Stimulated activated CD4-positive, alpha-beta T cell treated with anti-CD3 and anti-CD28 coated beads, TNF-alpha, amount 100 ng/mL, for 1 hour (primary cell): ENCODE measurements around the gene BCL2L15.
A peak's percentile ranks its signal among the peaks of the same experiment; 100 is the strongest.

Experiments used
- DNase-seq, 3 donors: peaks; one replicate each; pipeline ENCODE4 v3.0.0-alpha.2; 2020; ENCODE audit warnings: low read depth in 3 of 3, low spot score in 1 of 3

Gene BCL2L15

GRCh38 chr1:113912594-113913311 is 25.4 kb upstream of the BCL2L15 start:
- no peak for DNase-seq

DNA sequence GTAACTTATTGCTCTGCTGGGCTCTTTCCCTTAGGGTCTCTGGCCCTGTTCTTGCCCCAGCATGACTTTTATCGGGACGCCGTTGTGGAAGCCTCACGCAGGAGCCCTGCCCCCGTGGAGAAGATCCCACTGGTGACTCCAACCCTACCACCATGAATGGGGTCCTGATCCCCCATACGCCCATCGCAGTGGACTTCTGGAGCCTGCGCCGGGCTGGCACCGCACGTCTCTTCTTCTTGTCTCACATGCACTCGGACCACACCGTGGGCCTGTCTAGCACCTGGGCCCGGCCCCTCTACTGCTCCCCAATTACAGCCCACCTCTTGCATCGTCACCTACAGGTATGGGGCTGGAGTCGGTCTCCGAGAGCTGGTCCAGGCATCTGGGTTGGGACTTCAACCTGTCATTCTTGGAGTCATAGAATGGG is 18.1 kb upstream of the BCL2L15 start:
- no peak for DNase-seq

DNA sequence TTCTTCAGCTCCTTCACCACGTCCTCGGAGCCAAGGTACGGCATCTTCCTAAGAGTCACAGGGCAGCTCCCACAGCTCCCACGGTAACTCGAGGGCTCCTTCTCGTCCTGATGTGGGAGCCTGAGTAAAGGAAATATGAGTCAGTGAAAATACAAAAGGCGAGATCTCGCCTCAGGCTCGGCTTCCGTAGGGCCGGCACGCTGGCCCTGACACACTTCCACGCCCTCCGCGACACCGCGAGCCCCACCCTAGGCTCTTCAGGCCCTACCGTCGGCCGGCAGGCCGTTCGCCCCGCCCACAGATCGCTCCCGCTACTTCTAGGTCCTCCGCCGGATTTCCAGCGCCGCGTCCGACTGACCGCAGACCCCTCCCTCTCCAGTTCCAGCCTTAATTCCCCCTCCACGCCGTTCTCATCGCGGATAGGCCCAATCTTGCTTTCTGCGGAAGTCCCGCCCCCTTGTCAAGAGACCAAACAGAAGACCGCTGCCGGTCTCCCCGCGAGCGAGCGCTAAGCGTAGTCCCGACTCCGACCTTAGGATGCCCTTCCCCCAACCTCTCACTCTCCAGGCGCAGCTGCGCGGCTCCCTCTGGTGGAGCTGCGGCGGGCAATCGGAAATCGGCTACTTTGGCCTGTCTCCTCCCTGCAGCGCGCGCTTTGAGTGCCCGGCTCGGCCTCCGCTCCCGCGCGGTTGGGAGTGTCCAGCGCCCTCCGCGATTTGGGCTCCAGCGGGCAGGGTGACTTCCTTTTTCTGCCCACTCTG is 17.5 kb upstream of the BCL2L15 start, which contains the start of the genes AP4B1 and DCLRE1B:
TSS of gene AP4B1 (minus strand) at position 126 of the 761 bp plus-strand sequence. CDS start at position 44, 82 bp downstream.
TSS of gene DCLRE1B (plus strand) at position 653 of the 761 bp plus-strand sequence. CDS start 261 bp downstream, outside the sequence.
- DNase-seq, result peak; percentile 88 to 93 (median 91)

DNA sequence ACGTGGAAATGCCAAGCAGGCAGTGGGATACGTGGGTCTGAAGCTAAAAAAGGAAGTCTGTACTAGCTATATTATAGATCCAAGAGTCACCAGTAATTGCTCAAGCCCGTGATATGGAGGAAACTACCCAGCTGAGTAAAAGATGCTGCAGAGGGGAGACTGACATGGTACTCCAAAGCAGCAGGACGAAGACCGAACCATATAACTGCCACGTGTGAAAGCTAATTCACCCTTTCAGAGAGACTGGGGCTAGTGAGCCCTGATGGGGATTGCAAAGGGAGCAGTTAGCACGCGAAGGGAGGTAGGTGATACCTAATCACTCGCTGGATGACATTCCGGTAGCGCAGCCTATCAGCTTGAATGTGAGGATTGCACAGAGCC is 16.9 kb upstream of the BCL2L15 start:
- DNase-seq, result peak in 1 of 3 donors; percentile 12

DNA sequence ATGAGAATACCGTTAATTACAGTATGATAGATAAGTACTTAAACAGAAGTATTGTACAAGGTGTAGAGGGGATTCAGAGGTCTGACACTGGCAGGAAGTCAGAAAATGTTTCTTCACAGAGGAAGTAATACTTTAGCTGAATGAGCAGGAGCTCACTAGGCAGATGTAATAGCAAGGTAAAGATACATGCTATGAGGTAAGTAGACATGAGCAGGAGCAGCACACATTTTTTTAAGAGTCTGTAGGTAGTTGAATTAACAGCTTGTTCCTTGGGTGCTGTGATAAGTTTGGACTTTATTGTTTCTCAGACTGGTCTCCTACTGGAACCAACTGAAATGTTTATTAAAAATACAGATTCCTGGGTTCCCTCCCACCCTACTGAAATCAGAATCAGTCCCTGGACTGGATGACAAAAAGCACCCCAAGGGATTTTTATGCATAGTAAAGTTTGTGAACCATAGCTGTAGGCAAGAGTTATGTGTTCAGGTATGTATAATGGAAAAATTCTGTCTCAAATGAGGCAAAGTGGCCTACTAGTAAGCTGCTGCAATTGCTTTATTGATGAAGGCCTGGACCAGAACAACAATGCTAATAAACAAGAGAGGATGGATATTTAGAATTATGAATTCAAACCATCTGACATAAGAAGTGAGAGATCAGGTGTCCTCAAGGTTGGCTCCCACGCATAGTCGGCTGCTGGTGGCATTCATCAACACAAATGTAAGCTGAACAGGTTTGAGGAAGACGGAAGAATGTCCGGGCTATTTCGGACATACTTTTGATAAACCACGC is 16.3 kb upstream of the BCL2L15 start:
- no peak for DNase-seq

- DNase-seq, result no peak
Observed at GRCh38 chr1:113901191-113901590, 13.8 kb upstream of the BCL2L15 start.

DNA sequence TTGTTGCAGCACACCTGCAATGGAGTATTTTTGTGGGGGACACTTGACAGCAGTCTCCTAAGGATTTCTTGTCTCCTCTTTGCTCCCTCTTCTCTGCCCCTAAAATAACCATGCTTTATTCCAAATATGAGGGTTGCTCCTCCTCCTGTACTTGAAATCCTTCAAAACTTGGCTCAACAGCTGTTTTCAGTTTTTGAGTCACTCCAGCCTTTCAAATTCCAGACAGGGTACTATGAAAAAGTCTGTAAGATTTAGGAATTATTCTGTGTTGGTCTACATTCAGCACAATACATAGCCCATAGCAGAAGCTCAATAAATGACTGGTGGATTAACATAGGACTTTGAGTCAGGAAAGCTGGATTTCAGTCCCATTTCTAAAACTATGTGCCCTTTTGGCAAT is 11.7 kb upstream of the BCL2L15 start:
- no peak for DNase-seq

- no peak for DNase-seq
Observed at GRCh38 chr1:113898241-113898814, 10.9 kb upstream of the BCL2L15 start.

DNA sequence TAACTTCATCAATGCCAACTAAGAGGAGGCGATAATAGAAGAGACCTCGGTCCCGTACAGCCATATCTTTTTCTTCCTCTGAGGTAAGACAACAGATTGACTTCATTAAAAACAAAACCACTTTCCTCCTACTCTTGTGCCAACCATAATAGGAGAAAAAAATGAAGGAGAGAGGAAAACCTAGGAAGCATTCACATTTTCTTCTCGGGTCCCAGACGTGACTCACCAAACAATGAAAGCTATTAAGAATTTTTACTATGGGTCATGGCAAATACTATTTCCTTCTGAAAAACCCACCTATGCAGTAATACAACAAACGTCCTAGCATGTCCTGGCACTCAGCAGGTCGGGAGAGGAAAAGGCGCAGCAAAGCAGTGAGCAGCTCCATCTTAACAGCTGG is 8.6 kb upstream of the BCL2L15 start:
- DNase-seq, result no peak

- DNase-seq, result no peak
Observed at GRCh38 chr1:113895098-113895497, 7.7 kb upstream of the BCL2L15 start.

DNA sequence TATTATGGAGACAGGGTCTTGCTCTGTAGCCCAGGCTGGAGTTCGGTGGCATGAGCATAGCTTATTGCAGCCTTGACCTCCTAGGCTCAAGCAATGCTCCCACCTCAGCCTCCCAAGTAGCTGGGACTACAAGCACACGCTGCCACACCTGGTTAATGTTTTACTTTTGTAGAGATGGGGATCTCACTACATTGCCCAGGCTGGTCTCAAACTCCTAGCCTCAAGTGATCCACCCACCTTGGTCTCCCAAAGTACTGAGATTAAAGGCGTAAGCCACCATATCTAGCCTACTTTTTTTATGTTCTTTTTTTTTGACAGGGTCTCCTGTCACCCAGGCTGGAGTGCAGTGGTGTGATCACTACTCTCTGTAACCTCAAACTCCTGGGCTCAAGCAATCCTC is 5.9 kb upstream of the BCL2L15 start:
- no peak for DNase-seq

- no peak for DNase-seq
Observed at GRCh38 chr1:113891631-113892220, 4.3 kb upstream of the BCL2L15 start.

DNA sequence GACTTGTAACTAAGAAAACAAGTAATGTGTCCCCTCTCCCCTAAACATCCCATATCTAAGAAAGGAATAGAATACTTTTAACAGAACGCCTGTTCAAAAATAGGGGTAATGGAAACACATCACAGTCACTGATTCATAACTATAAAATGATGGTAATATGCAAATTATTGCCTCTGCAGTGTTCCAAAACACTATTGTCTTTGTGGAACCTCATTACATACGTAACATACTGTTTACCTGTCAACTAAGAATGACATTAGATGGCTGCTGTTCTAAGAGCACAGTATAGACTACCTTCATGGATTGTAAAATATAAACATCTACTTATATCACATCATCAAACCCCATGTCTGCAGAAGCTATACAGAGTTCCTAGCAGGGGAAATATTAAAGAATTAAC is 3.4 kb upstream of the BCL2L15 start:
- no peak for DNase-seq

DNA sequence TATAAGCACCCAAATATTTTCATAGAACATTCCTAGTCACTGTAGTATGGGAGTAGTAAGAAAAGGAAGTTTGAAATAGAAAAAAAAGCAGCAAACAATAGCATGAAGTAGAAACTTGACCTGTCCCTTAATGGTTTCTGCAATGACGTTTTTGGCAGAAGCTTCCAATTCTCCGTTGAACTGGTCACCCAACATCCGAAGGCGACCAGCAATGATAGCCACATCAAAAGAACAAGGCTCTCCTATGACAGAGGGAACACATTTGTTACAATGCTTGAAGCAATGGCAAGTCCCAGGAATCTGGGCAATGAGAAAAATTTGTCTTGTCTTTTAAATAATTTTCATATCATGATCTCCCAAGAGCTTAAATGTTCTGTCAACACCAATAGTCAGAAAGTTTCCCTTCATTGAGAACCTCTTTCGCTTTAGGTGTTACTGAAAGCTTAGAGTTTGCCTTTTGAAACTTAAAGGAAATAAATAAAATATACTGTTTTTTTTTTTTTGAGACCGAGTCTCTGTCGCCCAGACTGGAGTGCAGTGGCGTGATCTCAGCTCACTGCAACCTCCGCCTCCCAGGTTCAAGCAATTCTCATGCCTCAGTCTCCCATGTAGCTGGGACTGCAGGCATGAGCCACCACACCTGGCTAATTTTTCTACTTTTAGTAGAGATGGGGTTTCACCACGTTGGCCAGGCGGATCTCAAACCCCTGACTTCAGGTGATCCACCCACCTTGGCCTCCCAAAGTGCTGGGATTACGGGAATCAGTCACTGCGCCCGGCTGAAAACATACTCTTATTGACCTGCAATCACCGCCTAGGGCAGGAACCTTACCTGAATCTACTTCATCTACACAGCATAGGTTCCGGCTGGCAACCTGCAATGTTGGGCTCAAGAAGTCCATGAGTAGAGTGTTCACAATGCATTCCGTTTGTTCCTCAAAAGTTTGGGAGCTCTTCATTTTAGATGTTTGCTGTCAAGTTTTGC is 672 bp downstream of the BCL2L15 start:
- no peak for DNase-seq

DNA sequence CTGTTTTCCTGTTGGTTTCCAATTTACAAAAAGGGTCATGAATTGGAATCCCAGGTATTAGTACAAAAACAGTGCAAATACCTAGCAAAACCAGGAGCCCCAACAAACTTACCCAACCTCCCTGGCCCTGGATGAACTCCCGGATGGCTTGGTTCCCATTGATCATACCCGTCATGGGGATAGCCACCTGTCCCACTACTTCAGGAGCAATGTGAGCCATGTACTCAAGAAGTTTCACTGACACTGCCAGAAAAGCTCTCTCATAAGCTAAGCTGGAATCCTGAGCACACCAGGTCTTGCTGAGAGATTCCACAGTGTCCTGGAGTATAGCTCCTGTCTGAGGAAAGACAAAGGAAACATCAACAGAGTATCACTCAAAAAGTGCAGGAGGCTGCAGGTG is 5.7 kb downstream of the BCL2L15 start:
- no peak for DNase-seq

DNA sequence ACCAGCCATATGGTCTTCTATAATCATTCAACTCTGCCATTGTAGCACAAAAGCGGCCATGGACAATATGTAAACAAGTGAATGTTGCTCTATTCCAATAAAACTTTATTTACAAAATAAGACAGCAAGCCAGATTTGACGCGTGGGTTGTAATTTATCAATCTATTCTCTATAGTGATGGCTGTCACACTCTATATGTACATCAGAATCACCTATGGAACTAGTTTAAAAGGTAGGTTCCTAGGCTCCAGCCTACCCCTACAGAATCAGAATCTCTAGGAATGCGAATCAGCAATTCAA is 7.7 kb downstream of the BCL2L15 start:
- DNase-seq, result no peak

GRCh38 chr1:113876176-113876575 is 11.2 kb downstream of the BCL2L15 start:
- DNase-seq, result no peak

- DNase-seq, result no peak
Observed at GRCh38 chr1:113875714-113876113, 11.7 kb downstream of the BCL2L15 start.

- DNase-seq, result no peak
Observed at GRCh38 chr1:113874012-113874879, 13.1 kb downstream of the BCL2L15 start.
